Astrocyte of the cerebellum (primary cell): Measurements from ENCODE around the gene CYP26B1.

Source experiments
- DNase-seq: peaks from one replicate; pipeline ENCODE4 v3.0.0-alpha.2; 2011; ENCODE audit warnings: low read depth
- H3K4me3 ChIP-seq: 2 replicates; pipeline ENCODE4 v1.5.1; 2011; ENCODE audit warnings: mild to moderate bottlenecking, low read depth, low read length, moderate library complexity
- in situ Hi-C: cut with HindIII; loops from 2 replicates; pipeline ENCODE4 v1.10.0; 2017; ENCODE audit warnings: low sequenced_read_pairs
- TF ChIP-seq, protein P1 (sequence below): IDR thresholded peaks from 2 replicates; pipeline ENCODE4 v1.5.1; 2012; ENCODE audit warnings: low read length, low read depth, moderate library complexity, mild to moderate bottlenecking; ENCODE audit errors: missing control alignments

CYP26B1 gene

DNA sequence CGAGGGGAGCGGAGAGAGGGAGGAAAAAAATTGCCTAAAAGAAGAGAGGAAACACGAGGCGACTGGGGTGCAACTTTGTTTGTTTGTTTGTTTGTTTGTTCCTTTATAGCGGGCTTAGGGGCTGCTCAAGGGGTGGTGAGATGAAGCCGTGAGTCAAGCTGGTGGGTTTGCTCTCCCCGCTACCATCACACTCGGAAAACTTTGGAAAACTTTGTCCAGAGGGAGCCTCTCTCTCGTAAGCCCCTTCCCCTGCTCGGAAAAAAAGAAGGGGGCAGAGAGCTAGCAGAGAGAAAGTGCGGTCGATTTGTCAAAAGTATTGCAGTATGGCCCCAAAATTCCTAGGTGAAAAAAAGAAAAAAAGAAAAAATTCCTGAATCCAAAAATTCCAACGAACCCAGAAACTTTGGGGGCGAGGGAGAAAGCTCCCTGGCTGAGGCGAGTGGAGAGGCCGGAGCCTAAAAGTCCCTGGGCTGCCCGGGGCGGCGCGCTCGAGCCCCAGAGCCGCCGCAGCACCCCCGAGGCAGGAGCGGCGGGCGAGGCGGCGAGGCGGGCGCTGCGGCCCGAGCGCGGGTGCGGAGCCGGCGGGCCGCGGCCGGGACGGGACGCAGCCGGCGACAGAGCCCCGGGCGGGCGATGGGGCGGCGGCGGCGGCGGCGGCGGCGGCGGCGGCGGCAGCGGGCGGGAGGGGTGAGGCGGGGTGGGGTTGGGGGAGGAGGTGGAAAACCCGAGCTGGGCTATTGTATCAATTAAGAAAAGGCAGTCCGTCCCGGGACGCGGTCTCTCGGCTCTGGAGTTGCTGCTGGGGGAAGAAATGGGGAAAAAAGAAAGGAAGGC lies 558 bp upstream of the CYP26B1 start:
- no peak for DNase-seq
- peak overlapping the region; percentile 40 for H3K4me3 ChIP-seq
- in situ Hi-C loops: loop anchor here (25.0 kb wide), 1 partner anchor 336 kb away; no protein-coding TSS in a partner anchor
- TF ChIP-seq, protein P1, sequence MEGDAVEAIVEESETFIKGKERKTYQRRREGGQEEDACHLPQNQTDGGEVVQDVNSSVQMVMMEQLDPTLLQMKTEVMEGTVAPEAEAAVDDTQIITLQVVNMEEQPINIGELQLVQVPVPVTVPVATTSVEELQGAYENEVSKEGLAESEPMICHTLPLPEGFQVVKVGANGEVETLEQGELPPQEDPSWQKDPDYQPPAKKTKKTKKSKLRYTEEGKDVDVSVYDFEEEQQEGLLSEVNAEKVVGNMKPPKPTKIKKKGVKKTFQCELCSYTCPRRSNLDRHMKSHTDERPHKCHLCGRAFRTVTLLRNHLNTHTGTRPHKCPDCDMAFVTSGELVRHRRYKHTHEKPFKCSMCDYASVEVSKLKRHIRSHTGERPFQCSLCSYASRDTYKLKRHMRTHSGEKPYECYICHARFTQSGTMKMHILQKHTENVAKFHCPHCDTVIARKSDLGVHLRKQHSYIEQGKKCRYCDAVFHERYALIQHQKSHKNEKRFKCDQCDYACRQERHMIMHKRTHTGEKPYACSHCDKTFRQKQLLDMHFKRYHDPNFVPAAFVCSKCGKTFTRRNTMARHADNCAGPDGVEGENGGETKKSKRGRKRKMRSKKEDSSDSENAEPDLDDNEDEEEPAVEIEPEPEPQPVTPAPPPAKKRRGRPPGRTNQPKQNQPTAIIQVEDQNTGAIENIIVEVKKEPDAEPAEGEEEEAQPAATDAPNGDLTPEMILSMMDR: no peak

DNA sequence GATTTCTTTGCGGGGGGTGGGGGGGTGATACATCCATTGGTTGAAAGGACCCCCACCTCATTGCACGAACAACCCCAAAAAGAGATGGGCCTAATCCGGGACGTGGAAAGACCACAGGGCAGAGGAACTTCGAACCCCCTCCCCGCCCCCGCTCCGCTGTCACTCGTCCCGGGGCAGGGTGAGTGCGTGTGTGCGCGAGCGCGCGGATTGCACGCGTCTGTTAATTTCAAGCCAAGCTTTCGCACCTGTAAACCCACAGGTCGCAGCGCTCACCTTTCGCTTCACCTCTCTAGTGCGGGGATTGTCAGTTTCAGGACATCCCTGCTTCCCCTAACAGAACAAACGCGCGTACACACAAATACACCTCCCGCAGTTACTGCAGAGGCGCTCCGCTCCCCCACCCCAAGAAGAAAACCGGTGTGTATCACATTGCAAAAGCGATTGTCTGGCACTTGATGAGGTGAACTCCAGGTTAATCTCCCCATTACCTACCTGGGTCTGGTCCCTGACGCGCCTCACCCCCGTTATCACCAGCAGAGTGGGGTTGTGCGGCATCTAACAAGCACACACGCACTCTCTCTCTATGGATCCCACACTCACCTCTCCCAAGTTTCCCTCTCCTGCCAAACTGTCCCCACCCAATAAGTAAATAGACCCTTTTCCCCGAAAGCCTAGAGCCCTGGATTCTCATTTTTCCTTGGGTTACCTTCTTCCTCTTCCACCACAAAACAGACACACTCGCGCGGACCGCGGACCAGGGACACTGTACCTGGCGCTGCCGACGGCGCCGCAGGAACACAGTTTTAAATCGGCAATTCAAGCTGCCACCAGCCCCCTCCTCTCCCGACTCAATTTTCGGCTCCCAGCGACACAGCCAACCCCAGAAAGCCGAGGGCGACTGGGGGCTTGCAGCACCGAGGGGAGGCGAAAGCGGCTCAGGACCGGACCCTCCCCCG lies 1.0 kb downstream of the CYP26B1 start:
- no peak for DNase-seq
- TF ChIP-seq, protein P1: no peak
- in situ Hi-C loops: loop anchor here (25.0 kb wide), 1 partner anchor 334 kb away; no protein-coding TSS in a partner anchor
- H3K4me3 ChIP-seq: peak overlapping the region; percentile 10

DNA sequence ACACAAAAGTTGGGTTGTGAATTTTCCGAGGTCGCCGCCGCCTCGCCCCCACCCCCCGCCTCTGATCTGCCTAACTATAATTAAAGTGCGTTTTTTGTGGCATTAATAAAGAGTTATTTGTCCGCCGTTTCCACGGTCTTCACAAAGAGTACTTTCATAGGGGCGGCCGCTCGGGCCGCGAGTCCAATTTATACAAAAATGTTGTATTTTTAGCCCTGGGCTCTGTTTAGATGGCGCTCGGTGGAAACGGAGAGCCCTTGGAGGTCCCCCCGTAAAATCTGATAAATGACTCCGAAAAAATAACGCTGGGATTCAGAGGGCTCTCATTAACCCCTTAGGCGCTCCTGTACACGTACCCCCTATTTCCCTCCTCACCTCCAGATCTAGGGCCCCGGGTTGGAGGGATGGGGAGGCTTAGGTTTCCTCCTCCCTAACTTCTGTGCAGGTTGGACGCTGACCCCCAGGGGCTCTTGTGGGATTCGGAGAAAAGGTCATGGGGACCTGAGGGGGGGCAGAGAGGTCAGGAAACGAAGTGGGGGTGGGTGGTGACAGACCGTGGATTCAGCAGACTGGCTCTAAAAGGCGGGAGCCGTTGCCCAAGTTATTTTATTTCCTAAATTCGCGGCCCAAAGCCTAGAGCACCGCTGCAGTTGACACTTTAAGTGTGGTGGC lies 1.9 kb downstream of the CYP26B1 start:
- TF ChIP-seq, protein P1: no peak
- H3K4me3 ChIP-seq: no peak overlapping the region
- DNase-seq: no peak
- in situ Hi-C loops: loop anchor here (25.0 kb wide), 1 partner anchor 333 kb away; no protein-coding TSS in a partner anchor

DNA sequence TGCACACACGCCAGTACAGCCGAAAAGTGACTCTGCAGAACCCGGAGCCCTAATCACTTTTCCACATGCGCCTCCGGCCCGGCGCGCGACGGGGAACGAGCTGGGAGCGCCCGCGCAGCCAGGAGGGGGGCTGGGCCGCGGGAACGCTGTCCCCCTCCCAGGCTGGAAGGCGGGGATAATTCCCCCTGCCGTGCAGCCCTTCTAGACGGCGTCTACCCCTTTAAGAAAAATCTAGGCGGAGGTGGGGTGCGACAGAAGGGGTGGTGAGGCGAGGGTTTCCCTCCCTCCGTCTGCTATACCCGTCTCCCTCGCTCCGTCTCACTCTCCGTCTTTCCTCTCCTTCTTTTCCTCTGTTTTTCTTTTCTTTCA lies 2.4 kb downstream of the CYP26B1 start:
- TF ChIP-seq, protein P1: no peak
- peak overlapping the region; percentile 31 for H3K4me3 ChIP-seq
- in situ Hi-C loops: loop anchor here (25.0 kb wide), 1 partner anchor 333 kb away; no protein-coding TSS in a partner anchor
- DNase-seq: no peak

DNA sequence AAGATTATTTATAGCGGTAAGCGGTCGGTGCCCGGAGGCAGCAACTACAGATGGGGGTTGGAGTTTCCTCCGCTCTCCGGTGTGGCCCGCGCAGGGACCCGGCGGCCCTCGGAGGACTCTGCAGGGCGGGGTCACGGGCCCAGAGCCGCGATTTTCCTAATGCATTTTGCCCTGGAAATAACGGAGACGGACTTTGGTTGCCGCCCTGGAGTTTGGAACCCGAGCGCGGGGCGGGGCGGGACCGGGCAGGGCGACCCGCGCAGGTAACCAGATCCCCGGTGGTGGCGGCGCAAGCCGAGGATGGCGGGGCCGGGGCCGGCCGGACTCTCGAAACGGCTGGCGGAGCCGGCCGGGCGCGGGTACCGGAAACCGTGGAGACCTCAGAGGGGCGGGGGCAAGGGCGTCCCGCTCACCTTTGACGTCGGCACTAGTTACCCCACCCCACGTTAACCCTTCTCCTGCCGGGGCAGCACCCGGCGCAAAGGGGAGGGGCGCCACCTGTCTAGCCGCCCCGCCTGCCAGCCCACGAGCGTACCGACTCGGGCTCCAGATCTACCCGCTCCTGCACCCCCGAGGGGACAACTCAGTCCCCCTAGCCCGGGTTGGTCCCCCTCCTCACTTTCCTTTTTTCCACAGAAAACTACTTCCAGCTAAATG lies 2.9 kb downstream of the CYP26B1 start:
- TF ChIP-seq, protein P1: no peak
- no peak for DNase-seq
- in situ Hi-C loops: loop anchor here (25.0 kb wide), 1 partner anchor 332 kb away; no protein-coding TSS in a partner anchor
- peak overlapping the region; percentile 31 for H3K4me3 ChIP-seq
